ENCODE data around the gene SLC38A3.

GRCh38 chr3:50194903-50195500 is 10.1 kb upstream of the SLC38A3 start:
- TF ChIP-seq EZH2 (IDR thresholded peaks at IDR 0.05; ENCODE audit: borderline replicate concordance, insufficient read depth, low read depth, low read length, poor library complexity, severe bottlenecking) (no peak), CTCF (IDR thresholded peaks at IDR 0.05) (no peak)

All from B cell (primary cell).